Skin epidermis (tissue), 12 donors: ENCODE results near the gene NID2.

Source experiments
- H3K27ac ChIP-seq, 21 experiments: fragments of 200-600 bp; sonication (generic) in 11 of 21; one replicate each; pipeline ENCODE4 v1.5.0; 2020; ENCODE audit warnings: mild to moderate bottlenecking in 3 of 21, inconsistent platforms in 2 of 21, moderate library complexity in 2 of 21
- H3K4me3 ChIP-seq, 7 experiments: fragments of 200-600 bp; sonication (generic) in 2 of 7; one replicate each; pipeline ENCODE4 v1.5.0; 2020; ENCODE audit warnings: inconsistent platforms in 2 of 7, mild to moderate bottlenecking in 2 of 7, moderate library complexity in 1 of 7

The NID2 gene

DNA sequence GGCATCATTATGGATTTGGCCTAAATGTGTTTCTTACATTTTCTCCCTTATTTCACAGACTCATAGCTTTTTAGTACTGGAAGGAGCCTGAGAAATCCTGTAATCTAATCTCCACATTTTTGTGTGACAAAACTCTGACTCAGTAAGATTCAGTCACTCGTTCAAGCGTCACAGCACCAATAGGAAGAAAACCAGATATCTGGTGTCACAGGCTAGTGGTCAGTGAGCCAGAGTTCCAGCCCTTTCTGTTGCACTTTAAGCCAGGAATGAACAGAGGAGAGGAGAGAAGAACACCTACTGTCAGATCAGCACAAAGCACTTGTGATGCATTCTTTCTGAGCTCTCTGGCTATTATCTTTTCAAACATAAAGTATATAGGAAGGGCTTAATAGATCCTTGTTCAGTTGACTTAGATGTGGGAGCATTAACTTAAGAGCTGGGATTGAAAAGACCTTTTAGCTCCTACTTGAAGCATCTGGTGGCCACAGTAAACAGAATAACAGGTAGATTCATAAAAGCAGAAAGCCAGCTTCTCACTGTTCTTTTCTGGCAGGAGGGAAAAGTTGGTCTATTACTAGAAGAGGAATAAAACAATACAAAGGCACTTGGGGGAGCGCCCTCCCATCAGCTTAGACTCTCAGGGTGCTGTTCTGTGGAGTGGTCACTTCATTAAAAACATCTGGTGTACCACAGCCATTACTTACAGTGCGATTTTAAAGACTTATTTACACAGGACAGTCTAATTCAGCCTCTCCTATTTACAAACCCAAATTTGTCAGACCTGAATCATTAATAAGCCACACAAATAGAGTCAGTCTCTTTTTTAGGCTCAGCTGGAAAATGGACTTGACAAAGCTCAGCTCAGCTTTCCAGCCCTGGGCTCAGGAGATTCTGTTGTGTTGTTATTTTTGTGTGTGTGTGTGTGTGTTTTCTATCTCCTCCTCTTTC lies 12.2 kb upstream of the NID2 start:
- Histone ChIP-seq H3K4me3 (no peak overlapping the region), H3K27ac (peak overlapping the region in 4 of 21 experiments; percentile 3 to 66 (median 28))

DNA sequence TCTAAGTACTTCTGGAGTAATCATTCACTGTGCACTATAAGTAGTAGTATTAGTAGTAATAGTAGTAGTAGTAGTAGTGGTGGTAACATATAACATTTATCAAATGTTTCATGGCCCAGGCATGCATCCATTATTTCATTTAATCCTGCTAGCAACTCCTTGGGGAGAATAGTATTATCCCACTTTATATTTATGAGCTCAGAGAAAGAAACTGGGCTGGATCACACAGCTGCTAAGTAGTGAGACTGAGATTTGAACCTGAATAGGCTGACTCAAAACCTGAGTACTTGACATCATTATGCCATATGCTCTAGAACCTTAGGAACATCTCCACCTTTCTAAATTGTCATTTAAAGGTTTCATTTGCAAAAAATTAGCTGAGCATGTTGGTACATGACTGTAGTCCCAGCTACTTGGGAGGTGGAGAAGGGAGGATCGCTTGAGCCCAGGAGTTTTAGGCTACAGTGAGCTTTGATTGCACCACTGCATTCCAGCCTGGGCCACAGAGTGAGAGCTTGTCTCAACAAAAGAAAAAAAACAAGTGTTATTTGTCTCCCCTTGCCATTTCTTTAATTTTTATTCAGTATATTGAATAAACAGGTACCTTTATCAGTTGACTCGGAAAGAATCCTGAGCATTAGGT lies 11.4 kb upstream of the NID2 start:
- H3K4me3 ChIP-seq, result no peak overlapping the region
- peak overlapping the region in 2 of 21 experiments; percentile 7 to 66 for H3K27ac ChIP-seq

DNA sequence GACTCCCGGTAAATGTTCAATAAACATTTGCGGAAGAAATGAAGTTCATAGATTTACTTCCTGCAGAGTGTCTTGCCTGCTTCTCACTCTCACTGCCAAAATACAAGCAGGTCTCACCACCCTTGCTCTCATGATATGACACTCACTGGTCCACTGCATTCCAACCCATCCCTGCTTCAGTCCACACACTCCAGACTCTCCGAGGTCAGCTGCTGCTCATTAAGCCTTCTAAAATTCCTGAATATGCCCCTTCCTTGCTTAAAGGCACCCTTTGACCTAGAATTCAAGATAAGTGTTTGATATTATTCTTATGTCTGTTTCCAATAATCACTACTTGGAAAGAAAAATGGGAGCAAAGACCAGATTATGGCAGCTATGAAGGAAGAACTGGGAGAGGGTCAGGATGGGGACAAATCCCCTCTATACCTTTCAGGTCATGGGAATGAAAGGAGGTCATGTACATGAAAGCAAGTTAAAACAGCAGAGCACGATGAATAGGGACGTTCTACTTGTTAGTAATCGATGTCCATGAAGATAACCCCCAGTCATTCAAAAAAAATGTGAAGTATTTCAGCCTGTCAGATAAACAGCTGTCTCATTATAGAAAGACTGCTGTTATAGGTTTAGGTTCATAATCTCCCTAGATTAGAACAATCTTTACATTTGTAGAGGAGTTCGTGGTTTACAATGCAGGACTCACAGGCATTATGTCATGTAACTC lies 10.5 kb upstream of the NID2 start:
- Histone ChIP-seq H3K4me3 (no peak overlapping the region), H3K27ac (peak overlapping the region in 1 of 21 experiments; percentile 66)

DNA sequence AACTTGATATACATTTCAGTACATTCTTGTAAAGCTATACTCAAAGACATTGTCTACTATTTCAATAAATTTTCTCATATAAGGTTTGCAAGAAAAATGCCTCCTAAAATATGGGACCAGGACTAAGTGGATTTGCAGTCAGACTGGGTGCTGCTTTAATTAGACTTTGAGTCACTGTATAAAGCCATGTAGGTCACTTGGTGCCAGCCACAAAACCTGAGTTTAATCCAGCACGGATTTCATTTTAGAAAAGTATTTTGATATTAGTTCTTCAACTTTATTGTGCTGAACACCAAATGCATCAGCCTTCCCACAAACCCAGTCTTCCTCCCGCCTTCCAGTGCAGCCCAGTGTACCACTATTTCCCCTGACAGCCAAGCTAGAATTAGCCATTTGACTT lies 9.9 kb upstream of the NID2 start:
- Histone ChIP-seq H3K27ac (no peak overlapping the region), H3K4me3 (no peak overlapping the region)

DNA sequence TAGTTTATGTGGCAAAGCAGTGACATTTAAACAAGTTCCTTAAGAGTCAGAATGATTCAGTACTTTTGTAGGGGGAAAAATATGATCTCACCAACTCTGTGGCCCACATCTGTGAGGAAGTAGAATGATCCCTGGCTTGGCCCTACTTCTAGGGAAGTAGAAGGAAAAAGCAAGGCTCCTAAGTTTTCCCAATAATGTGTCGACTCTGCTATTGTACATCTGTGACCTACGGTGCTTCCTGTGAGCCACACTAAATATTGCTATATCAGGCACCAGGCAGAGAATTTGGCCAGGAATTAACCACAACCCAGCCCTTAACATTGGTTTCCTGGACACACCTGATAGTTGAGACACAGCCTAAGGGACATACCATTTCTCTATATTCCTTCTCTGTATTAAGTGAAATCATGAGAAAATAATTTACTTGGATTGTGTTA lies 9.3 kb upstream of the NID2 start:
- H3K27ac ChIP-seq, result no peak overlapping the region
- H3K4me3 ChIP-seq, result no peak overlapping the region

DNA sequence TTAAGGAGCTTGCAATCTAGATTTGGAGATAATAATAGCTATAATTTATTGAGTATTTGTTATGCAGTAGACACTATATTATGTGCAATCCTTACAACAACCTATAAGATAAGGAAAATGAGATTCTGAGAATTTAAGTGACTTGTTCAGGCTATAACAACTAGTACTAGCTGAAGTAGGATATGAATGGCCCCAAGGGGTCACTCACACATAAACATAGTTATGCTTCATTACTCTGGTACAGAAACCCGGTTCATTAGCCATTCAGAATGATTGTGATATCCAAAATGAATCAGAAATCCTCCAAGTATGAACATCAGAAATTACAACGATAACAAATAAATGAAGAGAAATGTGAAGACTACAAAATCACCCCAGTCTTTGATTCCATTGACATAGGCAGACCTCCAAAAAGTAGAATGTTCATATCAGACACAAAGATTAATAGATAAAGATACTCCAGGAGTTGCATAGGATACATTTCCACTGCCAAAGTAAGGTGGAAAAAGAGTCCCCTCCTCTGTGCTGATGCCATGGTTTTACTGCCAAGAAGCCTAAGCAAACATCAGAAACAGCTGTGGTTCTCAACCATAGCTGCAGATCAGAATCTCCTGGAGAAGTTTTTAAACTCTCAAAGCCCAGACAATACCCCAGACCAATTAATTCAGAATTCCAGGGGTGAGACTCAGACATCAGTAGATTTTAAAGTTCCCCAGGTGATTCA lies 8.6 kb upstream of the NID2 start:
- no peak overlapping the region for H3K4me3 ChIP-seq

DNA sequence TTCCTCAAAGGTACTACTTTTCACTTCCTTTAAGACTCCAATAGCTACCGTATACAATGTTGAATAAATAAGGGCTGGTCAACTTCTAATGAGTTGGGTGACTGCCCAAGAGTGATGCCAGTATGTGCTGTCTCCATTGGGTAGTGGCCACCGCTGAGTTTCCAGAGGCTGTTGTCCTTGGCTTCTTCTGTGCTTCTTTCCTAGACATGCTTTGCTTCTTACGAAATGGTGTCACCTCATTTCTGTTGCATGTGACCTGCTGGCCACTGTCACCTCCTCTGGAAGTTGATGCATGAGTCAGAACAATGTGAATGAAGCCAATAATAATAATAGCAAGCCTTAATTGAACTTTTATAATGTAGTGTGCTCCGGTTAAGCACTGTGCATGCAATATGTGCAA lies 7.5 kb upstream of the NID2 start:
- Histone ChIP-seq H3K27ac (no peak overlapping the region), H3K4me3 (no peak overlapping the region)

More for the DNA sequence above, 8.6 kb upstream of the NID2 start:
- no peak overlapping the region for H3K27ac ChIP-seq

DNA sequence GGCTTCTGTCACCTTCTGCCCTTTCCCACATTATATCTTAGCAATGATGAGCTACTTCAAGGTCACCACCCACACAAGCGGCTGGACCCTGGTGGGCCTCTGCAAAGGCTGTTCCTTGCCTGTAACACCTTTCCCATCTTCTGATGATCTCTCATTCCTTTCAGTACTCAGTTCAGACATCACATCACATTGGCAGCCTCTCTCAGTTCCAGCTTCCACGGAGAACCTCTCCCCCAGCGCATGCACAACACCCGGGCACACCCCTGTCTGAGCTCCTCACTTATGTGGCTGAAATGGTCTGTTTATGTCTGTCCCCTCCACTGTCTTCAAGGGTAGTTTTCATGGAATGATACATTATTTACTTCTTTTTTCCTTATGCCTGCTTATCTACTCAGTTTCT lies 6.5 kb upstream of the NID2 start:
- no peak overlapping the region for H3K27ac ChIP-seq
- no peak overlapping the region for H3K4me3 ChIP-seq

DNA sequence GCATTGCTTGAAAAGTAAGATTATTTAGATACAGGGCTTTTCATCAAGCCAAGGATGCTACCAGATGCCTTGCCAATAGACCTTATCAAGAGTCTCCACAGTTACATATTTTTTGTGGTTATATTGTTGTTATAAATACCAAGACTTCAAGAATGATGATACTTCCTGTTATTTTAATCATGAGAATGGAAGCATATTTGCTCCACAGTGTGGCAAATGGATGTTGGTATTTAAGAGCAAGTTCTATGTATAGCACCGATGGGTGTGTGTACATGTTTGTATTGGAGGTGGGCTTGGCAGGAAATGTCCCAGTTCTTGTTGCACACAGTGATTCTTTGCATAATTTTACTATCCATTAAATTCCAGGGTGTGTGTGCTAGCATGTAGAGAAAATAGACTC lies 4.4 kb upstream of the NID2 start:
- Histone ChIP-seq H3K4me3 (no peak overlapping the region), H3K27ac (no peak overlapping the region)

DNA sequence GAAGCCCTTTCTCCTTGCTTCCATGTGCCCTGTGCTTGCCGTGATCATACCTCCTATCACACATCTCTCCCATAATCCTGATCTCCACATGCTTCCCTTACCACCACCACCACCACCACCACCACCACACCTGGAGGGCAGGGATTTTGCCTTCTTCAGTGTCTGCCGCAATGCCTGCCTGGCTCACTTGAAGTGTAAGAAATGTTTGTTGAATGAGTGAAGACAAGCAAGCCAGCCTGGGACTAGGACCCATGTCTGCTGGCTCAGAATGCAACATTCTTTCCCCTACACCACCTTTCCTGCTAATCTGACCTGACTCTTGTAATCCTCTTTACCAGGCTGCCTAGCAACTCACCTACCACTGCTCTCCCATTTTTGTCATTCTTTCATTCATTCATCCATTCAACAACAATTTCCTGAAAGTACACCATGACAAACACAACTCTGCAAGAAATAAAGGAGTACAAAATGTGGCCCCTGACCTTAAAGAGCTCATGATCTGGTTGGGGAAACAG lies 3.5 kb upstream of the NID2 start:
- Histone ChIP-seq H3K27ac (no peak overlapping the region), H3K4me3 (no peak overlapping the region)

DNA sequence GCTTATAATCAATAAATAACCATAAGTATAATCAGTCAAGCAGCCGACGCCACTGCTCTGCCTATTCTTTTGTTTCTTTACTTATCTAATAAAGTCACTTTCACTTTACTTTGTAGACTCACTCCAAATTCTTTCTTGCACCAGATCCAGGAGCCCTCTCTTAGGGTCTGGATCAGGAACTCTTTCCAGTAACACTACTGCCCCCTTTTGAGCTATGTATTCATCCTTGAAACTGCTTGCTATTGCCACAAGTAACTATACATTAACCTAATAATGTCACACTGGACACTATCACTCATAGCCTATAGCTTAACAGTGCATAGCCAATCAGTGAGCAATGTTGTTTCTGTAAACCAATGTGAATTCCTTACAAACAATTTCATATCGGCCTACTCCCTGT lies 2.8 kb upstream of the NID2 start:
- no peak overlapping the region for H3K4me3 ChIP-seq
- no peak overlapping the region for H3K27ac ChIP-seq

DNA sequence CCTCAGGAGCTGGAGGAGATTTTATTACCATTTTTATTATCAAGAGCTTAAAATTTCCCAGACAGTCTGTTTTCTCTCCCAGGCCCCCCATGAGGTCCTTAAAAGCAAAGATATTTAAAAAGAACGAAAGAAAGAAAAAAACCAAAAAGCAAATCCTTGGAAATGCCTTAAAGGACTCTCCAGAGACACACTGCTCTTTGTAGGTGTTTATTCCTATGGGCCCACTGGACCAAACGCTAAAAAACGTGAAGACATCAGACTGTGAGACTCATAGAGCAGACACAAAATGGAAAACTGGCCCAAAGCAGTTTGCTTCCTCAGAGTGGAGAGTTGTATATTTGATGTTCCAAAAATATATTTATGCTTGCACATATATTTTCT lies 1.2 kb upstream of the NID2 start:
- peak overlapping the region in 9 of 21 experiments; percentile 55 to 84 (median 70) for H3K27ac ChIP-seq
- H3K4me3 ChIP-seq, result peak overlapping the region in 2 of 7 experiments; percentile 45 to 55

DNA sequence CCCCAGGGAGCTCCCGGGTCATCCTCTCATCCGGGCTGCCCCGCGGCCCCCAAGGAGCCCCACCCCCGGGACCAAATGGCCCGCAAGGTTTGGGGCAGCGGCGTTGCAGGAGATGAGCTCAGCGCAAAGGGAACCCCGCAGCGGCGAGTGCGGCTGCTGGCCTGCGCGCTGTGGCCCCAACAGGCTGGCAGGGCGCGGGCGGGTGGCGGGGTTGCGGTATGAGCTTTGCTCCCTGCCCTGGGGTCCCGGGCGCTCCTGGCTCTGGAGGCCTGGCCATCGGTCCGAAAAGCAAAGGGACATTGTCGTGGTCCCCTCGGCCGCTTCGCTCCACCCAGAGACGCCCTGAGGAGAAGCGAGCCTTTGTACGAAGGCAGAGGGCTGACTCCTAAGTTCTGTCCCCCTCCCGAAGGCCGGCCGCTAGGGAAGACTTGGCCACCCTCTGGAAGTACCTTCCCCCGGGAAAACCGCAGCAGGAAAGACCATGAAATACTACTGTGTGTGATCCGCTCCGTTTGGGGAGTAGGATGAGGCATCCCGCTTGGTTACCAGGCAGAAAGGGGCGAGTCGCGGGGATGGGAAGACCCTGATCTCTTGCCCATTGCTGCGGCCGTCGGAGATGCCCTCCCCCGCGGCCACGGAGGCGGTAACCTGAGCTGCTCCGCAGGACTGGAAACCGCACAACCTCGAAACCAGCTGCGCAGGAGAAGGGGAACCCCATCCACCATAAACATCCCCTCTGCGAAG lies 620 bp upstream of the NID2 start:
- H3K4me3 ChIP-seq, result peak overlapping the region; percentile 36 to 55 (median 45)
- peak overlapping the region in 19 of 21 experiments; percentile 17 to 84 (median 68) for H3K27ac ChIP-seq

DNA sequence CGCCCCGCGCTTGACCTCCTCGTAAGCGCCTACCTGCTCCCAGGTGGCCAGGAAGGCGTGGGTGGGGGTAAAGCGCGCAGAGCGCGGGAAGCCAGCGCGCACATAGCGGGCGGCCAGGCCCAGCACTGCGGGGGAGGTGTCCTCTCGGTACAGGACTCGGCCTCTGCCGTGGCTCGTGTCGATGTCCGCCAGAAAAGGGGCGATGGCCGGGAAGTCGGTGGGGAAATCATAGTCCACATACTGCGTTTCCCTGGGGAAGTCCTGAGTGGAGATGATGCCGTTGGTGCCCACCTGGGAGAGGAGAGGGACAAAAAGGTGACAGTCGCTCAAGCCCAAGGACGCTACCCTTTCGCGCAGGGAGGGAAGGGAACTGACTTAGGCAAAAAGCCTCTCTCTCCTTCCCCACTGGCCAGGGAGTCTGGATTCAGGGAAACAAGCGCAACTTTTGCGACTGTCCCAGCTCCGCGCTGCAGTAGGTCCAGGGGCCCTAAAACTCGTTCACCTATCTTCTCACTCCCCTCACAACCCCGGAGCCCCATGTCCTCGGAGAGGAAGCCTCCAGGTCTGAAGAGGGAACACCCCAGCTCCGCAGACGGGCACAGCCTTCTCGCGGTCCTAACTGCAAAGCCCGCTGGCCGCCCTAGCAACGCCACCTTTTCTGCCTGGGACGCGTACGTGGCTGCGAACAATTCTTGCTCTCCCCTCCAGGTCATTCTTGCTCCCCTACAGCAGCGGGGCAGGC lies 815 bp downstream of the NID2 start:
- Histone ChIP-seq H3K4me3 (peak overlapping the region; percentile 36 to 55 (median 45)), H3K27ac (peak overlapping the region in 18 of 21 experiments; percentile 17 to 84 (median 71))

DNA sequence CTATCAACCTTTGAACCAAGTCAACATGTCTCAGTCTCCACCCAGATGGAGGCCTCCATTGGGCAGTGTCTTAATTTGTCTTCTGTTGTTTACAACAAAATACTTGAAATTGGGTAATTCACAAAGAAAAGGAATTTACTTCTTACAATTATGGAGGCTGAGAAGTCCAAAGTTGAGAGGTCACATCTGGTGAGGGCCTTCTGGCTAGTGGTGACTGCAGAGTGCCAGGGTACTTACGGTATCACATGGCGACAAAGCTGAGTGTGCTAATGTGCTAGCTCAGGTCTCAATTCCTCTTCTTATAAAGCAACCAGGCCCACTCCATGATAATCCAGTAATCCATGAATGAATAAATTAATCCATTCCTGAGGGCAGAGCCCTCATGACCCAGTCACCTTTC lies 4.7 kb downstream of the NID2 start:
- no peak overlapping the region for H3K4me3 ChIP-seq
- H3K27ac ChIP-seq, result no peak overlapping the region

DNA sequence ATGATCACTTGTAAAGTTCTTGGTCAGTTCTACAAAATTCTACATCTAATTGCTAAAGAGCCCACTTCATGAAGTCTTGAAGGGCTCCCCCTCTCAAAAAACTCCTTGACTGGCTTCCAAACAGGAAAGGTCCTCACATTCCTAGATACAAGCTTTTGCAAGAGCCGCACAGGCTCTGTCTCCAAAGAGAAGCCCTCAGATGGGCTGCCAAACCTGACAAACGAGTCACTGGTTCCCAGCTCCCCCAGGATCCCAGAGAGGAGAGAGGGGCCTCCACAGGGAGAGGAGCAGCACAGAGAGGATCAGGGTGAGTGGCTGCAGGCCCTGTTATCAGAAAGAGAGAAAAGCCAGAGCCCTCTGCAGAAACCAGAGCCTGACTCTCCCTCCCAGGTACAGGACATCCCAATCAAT lies 5.8 kb downstream of the NID2 start:
- peak overlapping the region in 1 of 21 experiments; percentile 41 for H3K27ac ChIP-seq
- no peak overlapping the region for H3K4me3 ChIP-seq

DNA sequence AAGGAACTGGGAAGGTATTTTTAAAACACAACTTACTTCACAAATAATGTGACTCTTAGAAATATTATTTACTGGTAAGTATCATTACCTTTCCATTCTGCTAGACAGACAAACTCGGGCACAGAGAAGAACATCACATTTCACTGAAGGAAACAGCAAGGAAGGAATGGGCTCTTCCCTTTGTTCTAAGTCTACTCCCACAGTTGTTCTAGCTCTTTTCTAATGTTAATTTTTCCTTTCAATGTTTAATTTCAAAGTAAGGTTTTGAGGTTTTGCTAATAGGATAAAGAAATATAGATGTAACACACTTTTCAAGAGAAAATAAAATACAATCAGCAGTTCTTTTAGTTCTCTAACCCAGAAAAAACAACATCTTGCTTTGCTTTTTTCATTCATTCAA lies 7.0 kb downstream of the NID2 start:
- H3K4me3 ChIP-seq, result no peak overlapping the region
- no peak overlapping the region for H3K27ac ChIP-seq

DNA sequence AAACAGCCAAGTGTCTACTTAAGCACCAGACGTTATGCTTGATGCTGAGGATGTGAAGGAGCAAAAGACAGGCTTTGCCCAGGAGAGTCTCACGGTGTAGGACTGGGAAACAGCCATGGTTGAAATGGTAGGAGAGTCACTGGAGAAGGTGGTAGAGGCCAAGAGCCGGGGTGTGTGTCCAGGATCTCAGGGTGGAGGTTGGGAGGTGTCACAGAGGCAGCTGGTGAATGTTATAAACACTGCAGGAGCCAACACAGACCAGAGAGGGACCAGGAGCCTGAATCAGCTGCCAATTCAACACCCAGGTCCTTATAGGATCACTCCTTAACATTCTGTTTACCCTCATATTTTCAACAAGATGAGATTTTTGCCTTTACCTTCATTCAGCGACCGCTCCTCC lies 7.5 kb downstream of the NID2 start:
- H3K27ac ChIP-seq, result peak overlapping the region in 1 of 21 experiments; percentile 39
- H3K4me3 ChIP-seq, result no peak overlapping the region
